Measurements from ENCODE around the gene C19orf53. TPM values are rescaled to one million over a fixed set of nuclear protein-coding genes. Genes with fewer than 3 reads are reported as not detected.

C19orf53 gene
- total and polyA plus RNA-seq, 2 of the 13 experiments (the other 11 are each of a cell fraction or from before 2014, with no cell fraction given), result 129 to 130 TPM

GRCh38 chr19:13774217-13775191 is at the start of gene C19orf53 (continued):
- TF ChIP-seq ZNF740 (CRISPR knock-in tag; IDR thresholded peaks at IDR 0.05), result no peak
- TF ChIP-seq CBX5 (CRISPR knock-in tag; IDR thresholded peaks at IDR 0.05; ENCODE audit: borderline replicate concordance), result peak; percentile 95; the same call in 1 of the 2 replicates
- TF ChIP-seq ZNF749 (CRISPR knock-in tag; IDR thresholded peaks at IDR 0.05; ENCODE audit: borderline replicate concordance), result no peak
- TF ChIP-seq HMGA1 (CRISPR knock-in tag; conservative IDR thresholded peaks at IDR 0.05), result no peak
- 0 out of 2 replicates have a peak, but pooled peaks have one; percentile 42 for TF ChIP-seq MNT (IDR thresholded peaks at IDR 0.05)
- TF ChIP-seq ZFY (CRISPR knock-in tag; IDR thresholded peaks at IDR 0.05), result peak; percentile 72
- TF ChIP-seq, protein P1, sequence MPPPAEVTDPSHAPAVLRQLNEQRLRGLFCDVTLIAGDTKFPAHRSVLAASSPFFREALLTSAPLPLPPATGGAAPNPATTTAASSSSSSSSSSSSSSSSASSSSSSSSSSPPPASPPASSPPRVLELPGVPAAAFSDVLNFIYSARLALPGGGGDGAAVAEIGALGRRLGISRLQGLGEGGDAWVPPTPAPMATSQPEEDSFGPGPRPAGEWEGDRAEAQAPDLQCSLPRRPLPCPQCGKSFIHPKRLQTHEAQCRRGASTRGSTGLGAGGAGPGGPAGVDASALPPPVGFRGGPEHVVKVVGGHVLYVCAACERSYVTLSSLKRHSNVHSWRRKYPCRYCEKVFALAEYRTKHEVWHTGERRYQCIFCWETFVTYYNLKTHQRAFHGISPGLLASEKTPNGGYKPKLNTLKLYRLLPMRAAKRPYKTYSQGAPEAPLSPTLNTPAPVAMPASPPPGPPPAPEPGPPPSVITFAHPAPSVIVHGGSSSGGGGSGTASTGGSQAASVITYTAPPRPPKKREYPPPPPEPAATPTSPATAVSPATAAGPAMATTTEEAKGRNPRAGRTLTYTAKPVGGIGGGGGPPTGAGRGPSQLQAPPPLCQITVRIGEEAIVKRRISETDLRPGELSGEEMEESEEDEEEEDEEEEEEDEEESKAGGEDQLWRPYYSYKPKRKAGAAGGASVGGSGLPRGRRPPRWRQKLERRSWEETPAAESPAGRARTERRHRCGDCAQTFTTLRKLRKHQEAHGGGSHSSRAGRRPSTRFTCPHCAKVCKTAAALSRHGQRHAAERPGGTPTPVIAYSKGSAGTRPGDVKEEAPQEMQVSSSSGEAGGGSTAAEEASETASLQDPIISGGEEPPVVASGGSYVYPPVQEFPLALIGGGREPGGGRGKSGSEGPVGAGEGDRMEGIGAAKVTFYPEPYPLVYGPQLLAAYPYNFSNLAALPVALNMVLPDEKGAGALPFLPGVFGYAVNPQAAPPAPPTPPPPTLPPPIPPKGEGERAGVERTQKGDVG (CRISPR knock-in tag; IDR thresholded peaks at IDR 0.05; ENCODE audit: borderline replicate concordance), result no peak
- TF ChIP-seq MZF1 (CRISPR knock-in tag; IDR thresholded peaks at IDR 0.05; ENCODE audit: borderline replicate concordance), result no peak
- no peak for TF ChIP-seq ZNF383 (CRISPR knock-in tag; IDR thresholded peaks at IDR 0.05; ENCODE audit: borderline replicate concordance)
- TF ChIP-seq ZNF772 (CRISPR knock-in tag; IDR thresholded peaks at IDR 0.05), result 0 out of 2 replicates have a peak, but pooled peaks have one; percentile 62
- TF ChIP-seq ZNF33A (CRISPR knock-in tag; IDR thresholded peaks at IDR 0.05; ENCODE audit: borderline replicate concordance), result no peak
- no peak for TF ChIP-seq CENPT (CRISPR knock-in tag; IDR thresholded peaks at IDR 0.05; ENCODE audit: low read depth)
- peak; percentile 70; the same call in 1 of the 2 replicates for TF ChIP-seq ZBTB20 (CRISPR knock-in tag; IDR thresholded peaks at IDR 0.05; ENCODE audit: borderline replicate concordance, low read depth)
- no peak; the same call in none of the 2 replicates for TF ChIP-seq ZNF33B (CRISPR knock-in tag; IDR thresholded peaks at IDR 0.05)
- TF ChIP-seq, protein P2, sequence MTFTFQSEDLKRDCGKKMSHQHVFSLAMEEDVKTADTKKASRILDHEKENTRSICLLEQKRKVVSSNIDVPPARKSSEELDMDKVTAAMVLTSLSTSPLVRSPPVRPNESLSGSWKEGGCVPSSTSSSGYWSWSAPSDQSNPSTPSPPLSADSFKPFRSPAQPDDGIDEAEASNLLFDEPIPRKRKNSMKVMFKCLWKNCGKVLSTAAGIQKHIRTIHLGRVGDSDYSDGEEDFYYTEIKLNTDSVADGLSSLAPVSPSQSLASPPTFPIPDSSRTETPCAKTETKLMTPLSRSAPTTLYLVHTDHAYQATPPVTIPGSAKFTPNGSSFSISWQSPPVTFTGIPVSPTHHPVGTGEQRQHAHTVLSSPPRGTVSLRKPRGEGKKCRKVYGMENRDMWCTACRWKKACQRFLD (CRISPR knock-in tag; IDR thresholded peaks at IDR 0.05; ENCODE audit: borderline replicate concordance), result peak; percentile 90
- no peak for TF ChIP-seq PTBP1 (IDR thresholded peaks at IDR 0.05; ENCODE audit: low read depth, low read length, poor library complexity, severe bottlenecking)
- TF ChIP-seq ZNF143 (CRISPR knock-in tag; IDR thresholded peaks at IDR 0.05), result peak; percentile 100
- TF ChIP-seq NFE2L2 (IDR thresholded peaks at IDR 0.05; ENCODE audit: low read length), result no peak
- TF ChIP-seq TEAD2 (CRISPR knock-in tag; IDR thresholded peaks at IDR 0.05), result no peak
- TF ChIP-seq ZNF432 (CRISPR knock-in tag; IDR thresholded peaks at IDR 0.05; ENCODE audit: borderline replicate concordance), result no peak
- TF ChIP-seq ZNF329 (CRISPR knock-in tag; IDR thresholded peaks at IDR 0.05; ENCODE audit: low read depth), result no peak
- TF ChIP-seq MIER3 (CRISPR knock-in tag; IDR thresholded peaks at IDR 0.05; ENCODE audit: borderline replicate concordance), result peak; percentile 87; the same call in 1 of the 2 replicates
- peak; percentile 94 for TF ChIP-seq PHF5A (CRISPR knock-in tag; IDR thresholded peaks at IDR 0.05; ENCODE audit: low read depth, unreplicated experiment)

Measured in HepG2 (cell line).